ENCODE results near the gene CELF2.

The CELF2 gene

GRCh38 chr10:11255156-11255555 is 237.5 kb downstream of the CELF2 start:
- no peak for DNase-seq

GRCh38 chr10:11255796-11256444 is 238.2 kb downstream of the CELF2 start:
- DNase-seq = no peak

- DNase-seq = no peak
Measured at GRCh38 chr10:11256896-11257295, 239.2 kb downstream of the CELF2 start.

GRCh38 chr10:11257440-11258090 is 239.9 kb downstream of the CELF2 start:
- no peak for DNase-seq

GRCh38 chr10:11260170-11260569 is 242.5 kb downstream of the CELF2 start:
- no peak for DNase-seq

- no peak for DNase-seq
Measured at GRCh38 chr10:11261143-11261542, 243.5 kb downstream of the CELF2 start.

GRCh38 chr10:11261687-11262493 is 244.2 kb downstream of the CELF2 start:
- DNase-seq = no peak

GRCh38 chr10:11262494-11263345 is 245.0 kb downstream of the CELF2 start:
- no peak for DNase-seq

GRCh38 chr10:11263767-11264166 is 246.1 kb downstream of the CELF2 start:
- no peak for DNase-seq

GRCh38 chr10:11264296-11265048 is 246.8 kb downstream of the CELF2 start:
- no peak for DNase-seq

- DNase-seq = no peak
Measured at GRCh38 chr10:11265484-11265883, 247.8 kb downstream of the CELF2 start.

GRCh38 chr10:11266426-11266825 is 248.8 kb downstream of the CELF2 start:
- no peak for DNase-seq

- DNase-seq = peak; percentile 73 to 75
Measured at GRCh38 chr10:11270135-11270857, 252.6 kb downstream of the CELF2 start.

GRCh38 chr10:11270858-11271179 is 253.1 kb downstream of the CELF2 start:
- DNase-seq = no peak

GRCh38 chr10:11272915-11273389 is 255.3 kb downstream of the CELF2 start:
- DNase-seq = peak in 1 of 2 donors; percentile 22

- DNase-seq = no peak
Measured at GRCh38 chr10:11274452-11274851, 256.8 kb downstream of the CELF2 start.

GRCh38 chr10:11275651-11276050 is 258.0 kb downstream of the CELF2 start:
- DNase-seq = no peak

GRCh38 chr10:11276449-11276990 is 258.8 kb downstream of the CELF2 start:
- DNase-seq = no peak

- DNase-seq = no peak
Measured at GRCh38 chr10:11279314-11279713, 261.6 kb downstream of the CELF2 start.

GRCh38 chr10:11280187-11280932 is 262.7 kb downstream of the CELF2 start:
- DNase-seq = no peak

Measured in stimulated activated CD4-positive, alpha-beta T cell treated with anti-CD3 and anti-CD28 coated beads, Interleukin-2, amount 100 ng/mL, for 48 hours (primary cell).